ENCODE data around the gene TTC4. TPM values are rescaled to one million over a fixed set of nuclear protein-coding genes. Genes with fewer than 3 reads are reported as not detected.

The TTC4 gene
- total and polyA plus RNA-seq, 7 donors, result 25.0 to 58.9 (median 39.3) TPM

DNA sequence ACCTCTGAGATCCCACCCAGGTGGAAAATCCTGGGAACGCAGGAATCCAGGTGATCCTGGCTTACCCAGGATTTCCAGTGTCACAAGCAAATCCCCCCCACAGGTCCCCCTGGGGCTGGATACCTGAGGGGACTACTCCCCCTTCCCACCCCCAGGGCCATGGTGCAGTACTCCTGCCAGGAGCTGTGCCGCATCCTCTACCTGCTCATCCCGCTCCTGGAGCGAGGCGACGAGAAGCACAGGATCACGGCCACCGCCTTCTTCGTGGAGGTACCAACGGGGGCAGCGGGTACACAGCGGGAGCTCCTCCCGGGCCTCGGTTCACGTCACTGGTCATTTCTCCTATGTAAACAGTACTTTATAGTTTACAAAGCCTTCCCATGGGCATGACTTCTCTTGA, 20.4 kb upstream of the TTC4 start:
- intact Hi-C loops (cut with DNase I), result no loop called here
- no peaks in the 10 kb centered on the region for H3K9me3 ChIP-seq
- no peak for ATAC-seq
- H3K27ac ChIP-seq, result no peak overlapping the region
- DNase-seq, result no peak
- H3K27me3 ChIP-seq (ENCODE audit: insufficient read depth in 3 of 3, low read length in 2 of 3), result no peaks in the 10 kb centered on the region
- TF ChIP-seq, protein P1, sequence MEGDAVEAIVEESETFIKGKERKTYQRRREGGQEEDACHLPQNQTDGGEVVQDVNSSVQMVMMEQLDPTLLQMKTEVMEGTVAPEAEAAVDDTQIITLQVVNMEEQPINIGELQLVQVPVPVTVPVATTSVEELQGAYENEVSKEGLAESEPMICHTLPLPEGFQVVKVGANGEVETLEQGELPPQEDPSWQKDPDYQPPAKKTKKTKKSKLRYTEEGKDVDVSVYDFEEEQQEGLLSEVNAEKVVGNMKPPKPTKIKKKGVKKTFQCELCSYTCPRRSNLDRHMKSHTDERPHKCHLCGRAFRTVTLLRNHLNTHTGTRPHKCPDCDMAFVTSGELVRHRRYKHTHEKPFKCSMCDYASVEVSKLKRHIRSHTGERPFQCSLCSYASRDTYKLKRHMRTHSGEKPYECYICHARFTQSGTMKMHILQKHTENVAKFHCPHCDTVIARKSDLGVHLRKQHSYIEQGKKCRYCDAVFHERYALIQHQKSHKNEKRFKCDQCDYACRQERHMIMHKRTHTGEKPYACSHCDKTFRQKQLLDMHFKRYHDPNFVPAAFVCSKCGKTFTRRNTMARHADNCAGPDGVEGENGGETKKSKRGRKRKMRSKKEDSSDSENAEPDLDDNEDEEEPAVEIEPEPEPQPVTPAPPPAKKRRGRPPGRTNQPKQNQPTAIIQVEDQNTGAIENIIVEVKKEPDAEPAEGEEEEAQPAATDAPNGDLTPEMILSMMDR (IDR thresholded peaks at IDR 0.05), result no peak
- H3K4me1 ChIP-seq, result no peaks in the 10 kb centered on the region
- H3K36me3 ChIP-seq (ENCODE audit: insufficient read depth in 1 of 2, low read depth in 1 of 2), result peaks cover 0 to 47% of the 10 kb centered on the region in 2 donors
- H3K4me3 ChIP-seq, result no peak overlapping the region
- WGBS, 3 donors, result 87 to 92% (median 91%) methylated on average over 14 to 15 of the region's 15 CpGs

DNA sequence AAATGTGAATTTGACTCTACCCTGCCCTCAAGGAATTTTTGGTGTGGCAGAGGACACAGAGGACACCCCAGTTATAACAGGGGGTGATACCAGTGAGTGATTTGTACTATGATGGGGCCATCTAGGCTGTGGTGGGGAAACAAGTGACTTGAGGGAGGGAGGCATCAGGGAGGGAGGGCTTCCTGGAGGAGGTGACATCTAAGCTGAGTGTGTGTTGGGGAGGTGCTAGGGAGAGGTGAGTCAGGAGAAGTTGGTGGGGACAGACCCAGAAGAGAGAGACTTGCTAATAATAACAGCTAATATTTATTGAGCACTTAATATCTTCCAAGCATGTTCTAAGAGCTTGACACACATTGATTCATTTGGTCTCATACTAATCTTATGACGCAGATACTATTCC, 19.9 kb upstream of the TTC4 start:
- Histone ChIP-seq H3K4me3 (no peak overlapping the region), H3K36me3 (ENCODE audit: insufficient read depth in 1 of 2, low read depth in 1 of 2) (peaks cover 0 to 52% of the 10 kb centered on the region in 2 donors), H3K27ac (no peak overlapping the region), H3K27me3 (ENCODE audit: insufficient read depth in 3 of 3, low read length in 2 of 3) (no peaks in the 10 kb centered on the region), H3K9me3 (no peaks in the 10 kb centered on the region), H3K4me1 (no peaks in the 10 kb centered on the region)
- intact Hi-C loops (cut with DNase I), result no loop called here
- ATAC-seq, result no peak
- no peak for DNase-seq
- WGBS, 3 donors, result 76 to 83% (median 81%) methylated on average over 1 of the region's 1 CpG
- TF ChIP-seq, protein P1 (IDR thresholded peaks at IDR 0.05), result no peak

DNA sequence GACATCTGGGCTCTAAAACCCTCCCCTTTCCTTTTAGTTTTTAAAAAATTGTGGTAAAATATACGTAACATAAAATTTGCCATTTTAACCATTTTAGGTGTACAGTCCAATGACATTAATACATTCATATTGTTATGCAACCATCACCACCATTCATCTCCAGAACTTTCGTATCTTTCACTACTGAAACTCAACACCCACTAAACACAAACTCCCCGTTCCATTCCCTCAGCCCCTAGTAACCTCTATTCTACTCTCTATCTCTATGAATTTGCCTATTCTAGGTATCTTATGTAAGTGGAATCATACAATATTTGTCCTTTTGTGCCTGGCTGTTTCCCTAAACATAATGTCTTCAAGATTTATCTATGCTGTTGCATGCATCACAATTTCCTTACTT, 19.4 kb upstream of the TTC4 start:
- Histone ChIP-seq H3K36me3 (ENCODE audit: insufficient read depth in 1 of 2, low read depth in 1 of 2) (peaks cover 0 to 57% of the 10 kb centered on the region in 2 donors), H3K27me3 (ENCODE audit: insufficient read depth in 3 of 3, low read length in 2 of 3) (no peaks in the 10 kb centered on the region), H3K4me1 (no peaks in the 10 kb centered on the region), H3K27ac (no peak overlapping the region), H3K9me3 (no peaks in the 10 kb centered on the region), H3K4me3 (no peak overlapping the region)
- intact Hi-C loops (cut with DNase I), result no loop called here
- TF ChIP-seq, protein P1 (IDR thresholded peaks at IDR 0.05), result no peak
- ATAC-seq, result no peak
- no peak for DNase-seq
- WGBS, 3 donors, result 86 to 93% (median 91%) methylated on average over 3 of the region's 3 CpGs

DNA sequence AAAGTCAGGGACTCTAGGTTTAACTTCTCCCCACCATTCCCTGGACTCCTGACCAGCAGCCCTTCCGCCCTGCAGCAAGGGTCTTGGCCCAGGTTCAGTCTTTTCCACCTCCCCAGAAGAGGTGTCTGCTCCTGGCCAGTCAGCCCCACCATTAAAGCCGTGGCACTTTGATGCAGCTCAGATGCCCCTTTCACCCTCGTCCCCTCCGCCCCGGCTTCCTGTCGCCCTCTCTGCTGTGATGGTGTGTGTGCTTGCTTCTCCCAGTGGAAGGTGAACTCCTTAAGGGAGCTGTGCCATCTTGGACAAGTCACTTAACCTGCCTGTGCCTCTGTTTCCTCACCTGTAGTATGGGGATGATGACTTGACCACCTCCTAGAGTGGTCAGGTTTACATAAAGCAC, 17.8 kb upstream of the TTC4 start:
- TF ChIP-seq, protein P1 (IDR thresholded peaks at IDR 0.05), result no peak
- Histone ChIP-seq H3K36me3 (ENCODE audit: insufficient read depth in 1 of 2, low read depth in 1 of 2) (peaks cover 0 to 69% of the 10 kb centered on the region in 2 donors), H3K27me3 (ENCODE audit: insufficient read depth in 3 of 3, low read length in 2 of 3) (no peaks in the 10 kb centered on the region), H3K9me3 (no peaks in the 10 kb centered on the region), H3K27ac (no peak overlapping the region), H3K4me3 (no peak overlapping the region), H3K4me1 (no peaks in the 10 kb centered on the region)
- ATAC-seq, result no peak
- 77 to 84% (median 83%) methylated on average over 6 of the region's 6 CpGs for WGBS, 3 donors
- no peak for DNase-seq
- intact Hi-C loops (cut with DNase I), result no loop called here

DNA sequence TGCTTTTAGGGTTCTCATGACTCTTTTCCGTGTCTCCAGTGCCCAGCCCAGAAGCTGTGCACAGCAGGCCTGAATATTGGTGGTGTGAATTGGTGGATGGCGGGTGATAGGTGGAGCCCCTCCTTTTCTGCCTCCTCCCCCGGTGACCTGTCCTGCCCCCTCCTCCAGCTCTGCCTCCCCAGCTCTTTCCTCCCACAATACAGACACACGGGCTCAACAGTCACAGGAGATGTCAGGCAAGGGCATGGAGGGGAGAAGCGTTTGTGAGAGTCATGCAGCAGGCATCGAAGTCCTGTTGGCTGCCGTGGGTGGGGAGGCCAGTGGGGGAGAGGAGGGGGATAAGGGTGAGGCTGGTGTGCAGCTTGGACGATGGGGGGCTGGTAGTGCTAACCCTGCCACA, 17.3 kb upstream of the TTC4 start:
- TF ChIP-seq, protein P1 (IDR thresholded peaks at IDR 0.05), result no peak
- Histone ChIP-seq H3K9me3 (no peaks in the 10 kb centered on the region), H3K27ac (no peak overlapping the region), H3K4me3 (no peak overlapping the region), H3K27me3 (ENCODE audit: insufficient read depth in 3 of 3, low read length in 2 of 3) (no peaks in the 10 kb centered on the region), H3K36me3 (ENCODE audit: insufficient read depth in 1 of 2, low read depth in 1 of 2) (peaks cover 0 to 67% of the 10 kb centered on the region in 2 donors), H3K4me1 (no peaks in the 10 kb centered on the region)
- ATAC-seq, result no peak
- WGBS, 3 donors, result 59 to 66% (median 64%) methylated on average over 7 to 8 of the region's 8 CpGs
- intact Hi-C loops (cut with DNase I), result no loop called here
- no peak for DNase-seq
